GM10847 (cell line): ENCODE data around the gene SMIM9.

Experiments used
- POLR2A ChIP-seq: IDR thresholded peaks from 2 replicates; pipeline ENCODE4 v1.6.1; 2011; ENCODE audit not compliant: insufficient read length; ENCODE audit errors: extremely low read depth

SMIM9 gene

DNA sequence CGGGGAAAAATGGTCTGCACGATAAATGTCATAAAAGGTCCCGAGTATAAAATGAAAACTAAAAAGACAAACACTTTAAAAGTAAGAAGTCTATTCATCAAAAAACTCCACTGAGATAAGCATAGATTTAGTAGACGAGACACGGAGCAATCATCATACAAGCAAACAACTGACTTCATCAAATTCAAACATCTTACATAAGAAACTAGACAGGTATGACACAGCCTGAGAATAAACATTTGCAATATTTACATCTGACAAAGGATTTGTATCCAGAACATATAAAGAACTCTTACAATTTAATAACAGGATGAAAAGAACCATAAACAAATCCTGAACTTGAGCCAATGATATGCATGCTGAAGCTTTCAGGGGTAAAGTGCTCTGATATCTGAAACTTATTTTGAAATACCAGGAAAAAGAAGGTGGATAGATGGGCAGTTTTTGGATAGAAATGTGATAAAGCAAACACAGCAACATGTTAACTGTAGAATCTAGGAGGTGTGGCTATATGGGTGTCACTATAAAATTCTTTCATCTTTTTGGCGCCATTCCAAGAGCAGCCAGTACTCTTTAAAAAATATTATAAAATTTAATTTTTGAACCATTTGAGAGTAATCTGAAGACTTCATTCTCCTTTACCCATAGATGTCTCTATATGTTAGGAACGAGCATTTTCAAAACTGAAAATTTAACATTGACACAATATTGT, 41.2 kb downstream of the SMIM9 start:
- no peak for TF ChIP-seq POLR2A

GRCh38 chrX:154791939-154792338, 42.5 kb downstream of the SMIM9 start:
- TF ChIP-seq POLR2A = no peak

DNA sequence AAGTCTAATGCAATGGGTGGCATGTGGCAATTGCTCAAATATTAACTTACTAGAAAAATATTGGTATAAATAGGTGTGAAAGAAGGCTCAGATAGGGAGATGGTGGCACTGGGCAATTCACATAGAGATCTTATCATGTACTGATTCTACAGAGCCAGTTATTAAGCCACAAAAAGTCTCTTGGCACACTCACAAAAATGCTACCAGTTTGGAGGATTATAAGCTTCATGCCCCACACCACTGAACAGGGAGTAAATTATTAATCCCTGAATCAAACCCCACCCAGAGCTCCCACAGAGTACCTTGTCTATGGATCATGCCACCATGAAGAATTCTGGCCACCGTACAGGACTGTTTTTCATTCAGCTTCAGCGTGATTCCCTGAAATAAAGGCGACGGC, 43.0 kb downstream of the SMIM9 start:
- TF ChIP-seq POLR2A = no peak

GRCh38 chrX:154785716-154786115, 48.7 kb downstream of the SMIM9 start:
- TF ChIP-seq POLR2A = no peak

DNA sequence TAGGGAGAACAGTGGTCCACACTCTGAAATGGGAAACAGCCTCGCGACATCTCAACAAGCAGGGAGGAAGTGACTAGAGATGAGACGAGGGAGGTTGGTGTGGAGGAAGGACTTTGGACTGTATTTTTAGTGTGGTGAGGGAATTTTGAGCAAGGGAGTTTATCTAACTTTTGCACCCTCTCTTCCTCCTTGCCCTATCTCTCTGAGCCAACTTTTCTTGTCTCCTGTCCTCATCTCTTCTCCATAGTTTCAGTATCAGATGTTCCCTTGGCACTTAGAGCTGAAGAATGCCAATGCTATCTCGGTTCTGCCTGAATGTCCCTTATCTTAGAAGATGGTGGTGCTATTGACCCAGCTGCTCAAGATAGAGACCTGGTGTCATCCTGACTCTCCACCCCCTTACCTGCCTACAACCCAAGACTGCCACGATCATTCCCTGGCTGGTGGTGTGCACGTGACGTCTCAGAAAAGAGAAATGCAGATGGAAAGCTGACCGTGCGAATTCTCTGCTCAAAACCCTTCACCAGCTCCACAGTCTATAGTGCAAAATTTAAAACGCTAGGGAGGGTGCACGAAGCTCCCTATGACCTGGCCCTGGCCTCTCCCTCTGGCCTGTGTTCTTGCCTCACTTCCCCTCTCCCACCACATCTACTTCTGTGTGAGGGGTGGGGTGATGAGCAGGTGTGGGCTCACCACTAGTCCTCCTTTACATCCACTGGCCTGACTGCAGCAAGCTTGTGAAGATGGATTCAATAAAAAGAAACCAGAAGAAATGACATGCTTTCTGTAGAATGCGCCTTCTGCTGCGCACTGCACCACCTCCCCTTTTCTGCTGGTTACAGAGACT, 50.1 kb downstream of the SMIM9 start:
- TF ChIP-seq POLR2A = no peak

DNA sequence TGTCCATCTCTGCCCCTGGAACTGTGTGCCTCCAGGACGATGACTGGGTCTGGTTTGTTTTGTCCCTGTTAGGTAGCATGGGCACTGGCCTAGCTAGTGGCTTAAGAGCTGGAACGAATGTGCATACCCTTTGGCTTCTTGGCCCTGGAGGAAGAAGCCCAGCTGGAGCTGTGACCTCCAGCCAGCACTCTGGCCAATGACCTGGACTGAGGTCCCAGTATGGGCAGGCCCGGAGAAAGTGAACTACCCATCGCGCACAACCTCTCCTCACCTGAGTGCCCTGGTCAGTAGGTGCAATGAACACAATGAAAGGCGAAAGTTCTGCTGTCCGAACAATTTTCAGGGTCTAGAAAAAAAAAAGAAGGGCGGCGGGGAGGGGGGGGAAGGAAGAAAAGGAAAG, 53.5 kb downstream of the SMIM9 start:
- no peak for TF ChIP-seq POLR2A

DNA sequence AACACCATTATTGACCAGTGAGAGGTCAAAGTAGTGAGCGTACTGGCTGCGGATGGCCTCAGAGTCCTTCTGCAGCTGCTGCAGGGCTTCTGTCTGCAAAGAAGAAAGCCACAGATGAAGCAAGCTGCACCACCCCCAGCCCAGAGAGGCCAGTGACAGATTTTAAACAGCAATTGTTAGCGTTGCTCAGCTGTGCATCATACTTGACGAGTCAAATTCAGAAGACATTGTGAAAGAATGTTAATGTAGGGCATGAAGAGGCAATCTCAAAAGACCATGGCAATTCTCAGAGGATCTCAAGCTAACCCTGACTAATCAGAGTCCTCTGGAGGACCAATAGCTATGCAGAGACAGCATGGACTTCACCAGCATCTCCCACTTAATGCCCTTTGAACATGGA, 55.2 kb downstream of the SMIM9 start:
- no peak for TF ChIP-seq POLR2A

DNA sequence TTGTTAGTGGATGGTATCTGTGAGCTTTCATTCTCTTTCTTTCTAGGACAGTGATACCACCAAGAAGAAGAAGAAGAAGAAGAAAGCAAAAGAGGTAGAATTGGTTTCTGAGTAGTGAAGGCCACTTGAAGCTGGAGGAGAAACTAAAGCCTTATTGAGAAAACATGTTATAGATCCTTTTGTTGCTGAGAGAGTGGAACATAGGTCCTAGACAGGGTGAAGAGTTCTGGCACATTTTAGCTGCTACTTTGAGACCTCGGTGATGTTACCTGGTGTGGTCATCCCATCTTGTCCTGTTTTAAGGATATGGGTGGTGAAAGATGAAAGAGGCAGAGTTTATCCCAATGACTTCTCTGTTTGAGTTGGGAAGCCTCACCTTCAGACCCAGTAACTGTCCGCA, 57.7 kb downstream of the SMIM9 start:
- no peak for TF ChIP-seq POLR2A

- TF ChIP-seq POLR2A = no peak
Observed at GRCh38 chrX:154775419-154776349, 58.8 kb downstream of the SMIM9 start.

DNA sequence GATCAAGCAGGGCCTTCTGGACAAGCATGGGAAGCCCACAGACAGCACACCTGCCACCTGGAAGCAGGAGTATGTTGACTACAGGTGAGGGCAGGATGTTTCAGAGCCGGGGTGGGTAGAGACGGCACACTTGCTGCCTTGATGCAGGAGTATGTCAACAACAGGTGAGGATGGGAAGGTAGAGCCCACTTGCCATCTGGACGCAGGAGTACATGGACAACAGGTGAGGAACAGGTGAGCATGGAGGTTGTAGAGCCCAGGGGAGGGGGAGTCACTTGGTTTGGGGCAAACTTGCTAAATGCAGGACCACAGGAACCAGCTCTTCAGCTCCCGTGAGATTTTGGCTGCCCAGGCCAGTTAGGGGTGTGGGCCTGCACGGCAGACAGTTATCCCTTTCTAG, 59.8 kb downstream of the SMIM9 start:
- no peak for TF ChIP-seq POLR2A
